Measurements from ENCODE around the gene DDX6.
"Not testable (repeated sequence)": the region's sequence is repeated elsewhere in the genome, so short reads cannot be mapped to it uniquely, and the experiment has no call there.

DNA sequence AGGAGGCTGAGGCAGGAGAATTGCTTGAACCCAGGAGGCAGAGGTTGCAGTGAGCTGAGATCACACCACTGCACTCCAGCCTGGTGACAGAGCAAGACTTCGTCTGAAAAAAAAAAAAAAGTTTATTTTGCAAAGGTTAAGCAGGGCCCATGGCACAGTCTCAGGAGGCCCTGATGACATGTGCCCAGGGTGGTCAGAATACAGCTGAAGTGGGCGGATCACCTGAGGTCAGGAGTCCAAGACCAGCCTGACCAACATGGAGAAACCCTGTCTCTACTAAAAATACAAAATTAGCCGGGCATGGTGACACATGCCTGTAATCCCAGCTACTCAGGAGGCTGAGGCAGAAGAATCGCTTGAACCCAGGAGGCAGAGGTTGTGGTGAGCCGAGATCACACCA lies 76.5 kb downstream of the DDX6 start:
- TF ChIP-seq CTCF (IDR thresholded peaks at IDR 0.05; ENCODE audit: low read depth, low read length, missing input control); GABPA (IDR thresholded peaks at IDR 0.05 in 1 of 2, conservative IDR thresholded peaks at IDR 0.05 in 1 of 2); RAD21 (IDR thresholded peaks at IDR 0.05); JUND (IDR thresholded peaks at IDR 0.05); TAF1 (conservative IDR thresholded peaks at IDR 0.05); REST (IDR thresholded peaks at IDR 0.05); EGR1 (IDR thresholded peaks at IDR 0.05; ENCODE audit: low read depth in 2 of 2); RXRA (IDR thresholded peaks at IDR 0.05); SP1 (IDR thresholded peaks at IDR 0.05); YY1 (IDR thresholded peaks at IDR 0.05); ATF3 (IDR thresholded peaks at IDR 0.05); FOXA1 (IDR thresholded peaks at IDR 0.05): not testable (repeated sequence)
- TF ChIP-seq, protein P1, sequence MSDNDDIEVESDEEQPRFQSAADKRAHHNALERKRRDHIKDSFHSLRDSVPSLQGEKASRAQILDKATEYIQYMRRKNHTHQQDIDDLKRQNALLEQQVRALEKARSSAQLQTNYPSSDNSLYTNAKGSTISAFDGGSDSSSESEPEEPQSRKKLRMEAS (IDR thresholded peaks at IDR 0.05): not testable (repeated sequence)

Data from liver (tissue), 3 donors.